GM12878 (cell line): Measurements from ENCODE around the gene HOOK1.

Experiments used
- BRCA1 ChIP-seq: IDR thresholded peaks from 2 replicates; pipeline ENCODE4 v1.6.1; 2011; ENCODE audit warnings: low read depth, low read length, improper control_type of control experiment
- CEBPB ChIP-seq, 2 experiments: fragments of 150-350 bp in 1 of 2; IDR thresholded peaks; 2 replicates each; pipeline ENCODE4 v1.6.1; 2012 to 2014; ENCODE audit warnings: low read depth in 2 of 2, low read length in 2 of 2, borderline replicate concordance in 1 of 2, inconsistent platforms in 1 of 2
- CHD2 ChIP-seq: IDR thresholded peaks from 2 replicates; pipeline ENCODE4 v1.6.1; 2011; ENCODE audit warnings: low read depth, low read length, improper control_type of control experiment, borderline replicate concordance
- CUX1 ChIP-seq: IDR thresholded peaks from 2 replicates; pipeline ENCODE4 v1.6.1; 2012; ENCODE audit warnings: improper control_type of control experiment, low read depth, low read length; ENCODE audit not compliant: insufficient replicate concordance
- ESRRA ChIP-seq: IDR thresholded peaks from 2 replicates; pipeline ENCODE4 v1.6.1; 2012; ENCODE audit warnings: mild to moderate bottlenecking, low read length, improper control_type of control experiment
- JUND ChIP-seq: IDR thresholded peaks from 2 replicates; pipeline ENCODE4 v1.6.1; 2012; ENCODE audit warnings: low read depth, mild to moderate bottlenecking, low read length, improper control_type of control experiment, moderate library complexity
- MYC ChIP-seq: IDR thresholded peaks from 2 replicates; pipeline ENCODE4 v1.6.1; 2011; ENCODE audit warnings: mild to moderate bottlenecking, low read length, moderate library complexity, inconsistent platforms; ENCODE audit not compliant: insufficient read depth, insufficient replicate concordance, insufficient read length, severe bottlenecking
- POLR2A ChIP-seq: IDR thresholded peaks from 2 replicates; pipeline ENCODE4 v1.6.1; 2011; ENCODE audit warnings: low read depth, mild to moderate bottlenecking, low read length
- SMAD5 ChIP-seq: IDR thresholded peaks from 2 replicates; pipeline ENCODE4 v1.6.1; 2016; ENCODE audit warnings: antibody characterized with exemption, low read depth
- TF ChIP-seq, protein P1 (sequence below): IDR thresholded peaks from 2 replicates; pipeline ENCODE4 v1.6.1; 2012; ENCODE audit warnings: low read depth, low read length, improper control_type of control experiment
- TF ChIP-seq, protein P2 (sequence below), 3 experiments: IDR thresholded peaks in 2 of 3; conservative IDR thresholded peaks in 1 of 3; 2 replicates each; pipeline ENCODE4 v1.5.1; 2011; ENCODE audit warnings: low read depth in 3 of 3, low read length in 3 of 3, mild to moderate bottlenecking in 3 of 3, control low read depth in 2 of 3, moderate library complexity in 2 of 3, inconsistent platforms in 1 of 3, mixed read lengths in 1 of 3; ENCODE audit not compliant: control insufficient read depth in 2 of 3, insufficient read depth in 1 of 3; ENCODE audit errors: extremely low read depth in 1 of 3

- TF ChIP-seq CEBPB (IDR thresholded peaks at IDR 0.05; ENCODE audit: borderline replicate concordance in 1 of 2, low read depth in 2 of 2, low read length in 2 of 2) (no peak), MYC (no peak), POLR2A (no peak), JUND (no peak), SMAD5 (no peak), CHD2 (no peak), CUX1 (no peak), ESRRA (no peak), BRCA1 (no peak)
- TF ChIP-seq, protein P1, sequence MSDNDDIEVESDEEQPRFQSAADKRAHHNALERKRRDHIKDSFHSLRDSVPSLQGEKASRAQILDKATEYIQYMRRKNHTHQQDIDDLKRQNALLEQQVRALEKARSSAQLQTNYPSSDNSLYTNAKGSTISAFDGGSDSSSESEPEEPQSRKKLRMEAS, result no peak
- TF ChIP-seq, protein P2, sequence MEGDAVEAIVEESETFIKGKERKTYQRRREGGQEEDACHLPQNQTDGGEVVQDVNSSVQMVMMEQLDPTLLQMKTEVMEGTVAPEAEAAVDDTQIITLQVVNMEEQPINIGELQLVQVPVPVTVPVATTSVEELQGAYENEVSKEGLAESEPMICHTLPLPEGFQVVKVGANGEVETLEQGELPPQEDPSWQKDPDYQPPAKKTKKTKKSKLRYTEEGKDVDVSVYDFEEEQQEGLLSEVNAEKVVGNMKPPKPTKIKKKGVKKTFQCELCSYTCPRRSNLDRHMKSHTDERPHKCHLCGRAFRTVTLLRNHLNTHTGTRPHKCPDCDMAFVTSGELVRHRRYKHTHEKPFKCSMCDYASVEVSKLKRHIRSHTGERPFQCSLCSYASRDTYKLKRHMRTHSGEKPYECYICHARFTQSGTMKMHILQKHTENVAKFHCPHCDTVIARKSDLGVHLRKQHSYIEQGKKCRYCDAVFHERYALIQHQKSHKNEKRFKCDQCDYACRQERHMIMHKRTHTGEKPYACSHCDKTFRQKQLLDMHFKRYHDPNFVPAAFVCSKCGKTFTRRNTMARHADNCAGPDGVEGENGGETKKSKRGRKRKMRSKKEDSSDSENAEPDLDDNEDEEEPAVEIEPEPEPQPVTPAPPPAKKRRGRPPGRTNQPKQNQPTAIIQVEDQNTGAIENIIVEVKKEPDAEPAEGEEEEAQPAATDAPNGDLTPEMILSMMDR (IDR thresholded peaks at IDR 0.05 in 2 of 3, conservative IDR thresholded peaks at IDR 0.05 in 1 of 3; ENCODE audit: control insufficient read depth in 2 of 3, extremely low read depth in 1 of 3, insufficient read depth in 1 of 3, low read depth in 3 of 3, low read length in 3 of 3), result no peak
Measured at GRCh38 chr1:59815892-59816291, 1.1 kb downstream of the HOOK1 start.
